GM19397 (cell line): ENCODE data around the gene SLC7A11.

Experiments
- ATAC-seq: cut with Tn5 transposase; IDR thresholded peaks from one replicate; pipeline ENCODE4 v1.9.1; 2021; ENCODE audit warnings: mild to moderate bottlenecking, moderate library complexity; ENCODE audit not compliant: unreplicated experiment

Gene SLC7A11

GRCh38 chr4:138242076-138242833 lies at the start of gene SLC7A11:
Gene SLC7A11 (minus strand): TSS chr4:138242349. CDS start chr4:138242069, 280 bp downstream.
- ATAC-seq, result peak; percentile 99

GRCh38 chr4:138291431-138291830 lies 49.3 kb upstream of the SLC7A11 start:
- ATAC-seq, result no peak

GRCh38 chr4:138290805-138291204 lies 48.7 kb upstream of the SLC7A11 start:
- ATAC-seq, result no peak

GRCh38 chr4:138279286-138279685 lies 37.1 kb upstream of the SLC7A11 start:
- no peak for ATAC-seq

GRCh38 chr4:138277133-138277532 lies 35.0 kb upstream of the SLC7A11 start:
- ATAC-seq, result no peak

- no peak for ATAC-seq
Observed at GRCh38 chr4:138275963-138276621, 33.9 kb upstream of the SLC7A11 start.

- ATAC-seq, result no peak
Observed at GRCh38 chr4:138275216-138275615, 33.1 kb upstream of the SLC7A11 start.

GRCh38 chr4:138269175-138269574 lies 27.0 kb upstream of the SLC7A11 start:
- ATAC-seq, result no peak

- no peak for ATAC-seq
Observed at GRCh38 chr4:138267835-138268234, 25.7 kb upstream of the SLC7A11 start.

GRCh38 chr4:138266948-138267347 lies 24.8 kb upstream of the SLC7A11 start:
- ATAC-seq, result no peak

- no peak for ATAC-seq
Observed at GRCh38 chr4:138263247-138263816, 21.2 kb upstream of the SLC7A11 start.

GRCh38 chr4:138262469-138262868 lies 20.3 kb upstream of the SLC7A11 start:
- no peak for ATAC-seq

GRCh38 chr4:138262030-138262429 lies 19.9 kb upstream of the SLC7A11 start:
- ATAC-seq, result no peak

- ATAC-seq, result no peak
Observed at GRCh38 chr4:138259824-138260223, 17.7 kb upstream of the SLC7A11 start.

GRCh38 chr4:138259271-138259670 lies 17.1 kb upstream of the SLC7A11 start:
- ATAC-seq, result no peak

- ATAC-seq, result no peak
Observed at GRCh38 chr4:138256608-138257007, 14.5 kb upstream of the SLC7A11 start.

GRCh38 chr4:138255917-138256597 lies 13.9 kb upstream of the SLC7A11 start:
- no peak for ATAC-seq

- ATAC-seq, result no peak
Observed at GRCh38 chr4:138252551-138252950, 10.4 kb upstream of the SLC7A11 start.

GRCh38 chr4:138251938-138252337 lies 9.8 kb upstream of the SLC7A11 start:
- no peak for ATAC-seq

GRCh38 chr4:138249132-138249531 lies 7.0 kb upstream of the SLC7A11 start:
- ATAC-seq, result no peak

- ATAC-seq, result no peak
Observed at GRCh38 chr4:138248058-138248457, 5.9 kb upstream of the SLC7A11 start.
